Glutamatergic neuron (in vitro differentiated cells): Measurements from ENCODE around the gene RNASEH2B. TPM values are rescaled to one million over a fixed set of nuclear protein-coding genes. Genes with fewer than 3 reads are reported as not detected.

Source experiments
- DNase-seq: peaks from one replicate; pipeline ENCODE4 v3.0.0; 2022
- H3K27ac Mint-ChIP-seq: one replicate; pipeline ENCODE4 v1.8.0; 2020; ENCODE audit warnings: mild to moderate bottlenecking, mixed read lengths, inconsistent platforms; ENCODE audit not compliant: unreplicated experiment
- H3K27me3 Mint-ChIP-seq: one replicate; pipeline ENCODE4 v1.8.0; 2020; ENCODE audit warnings: mild to moderate bottlenecking, moderate library complexity, mixed read lengths, inconsistent platforms; ENCODE audit not compliant: unreplicated experiment
- H3K36me3 Mint-ChIP-seq: one replicate; pipeline ENCODE4 v1.8.0; 2020; ENCODE audit warnings: mild to moderate bottlenecking, mixed read lengths, inconsistent platforms; ENCODE audit not compliant: unreplicated experiment
- H3K4me1 Mint-ChIP-seq: one replicate; pipeline ENCODE4 v1.8.0; 2020; ENCODE audit warnings: mild to moderate bottlenecking, low read depth, mixed read lengths, inconsistent platforms; ENCODE audit not compliant: unreplicated experiment
- H3K4me3 Mint-ChIP-seq: one replicate; pipeline ENCODE4 v1.8.0; 2020; ENCODE audit warnings: mild to moderate bottlenecking, mixed read lengths, inconsistent platforms; ENCODE audit not compliant: unreplicated experiment
- H3K9me3 Mint-ChIP-seq: one replicate; pipeline ENCODE4 v1.8.0; 2020; ENCODE audit warnings: mild to moderate bottlenecking, moderate library complexity, mixed read lengths, inconsistent platforms; ENCODE audit not compliant: unreplicated experiment
- total RNA-seq: library from RNA; stranded (reverse); fragmentation: NEBNext Ultra II Directional; extraction: Animal tissue kit (Norgen Biotek cat#: 25700); gene quantifications from one replicate; pipeline ENCODE4 v1.2.1, GENCODE V29; 2021; ENCODE audit not compliant: unreplicated experiment
- TF ChIP-seq, protein P1 (sequence below): fragments of 200-600 bp; sonication (generic); IDR thresholded peaks from one replicate; pipeline ENCODE4 v1.5.0; 2021; ENCODE audit not compliant: partially characterized antibody, unreplicated experiment

RNASEH2B gene
- total RNA-seq, 1 donor from 2014 or later: 10.4 TPM

- TF ChIP-seq, protein P1, sequence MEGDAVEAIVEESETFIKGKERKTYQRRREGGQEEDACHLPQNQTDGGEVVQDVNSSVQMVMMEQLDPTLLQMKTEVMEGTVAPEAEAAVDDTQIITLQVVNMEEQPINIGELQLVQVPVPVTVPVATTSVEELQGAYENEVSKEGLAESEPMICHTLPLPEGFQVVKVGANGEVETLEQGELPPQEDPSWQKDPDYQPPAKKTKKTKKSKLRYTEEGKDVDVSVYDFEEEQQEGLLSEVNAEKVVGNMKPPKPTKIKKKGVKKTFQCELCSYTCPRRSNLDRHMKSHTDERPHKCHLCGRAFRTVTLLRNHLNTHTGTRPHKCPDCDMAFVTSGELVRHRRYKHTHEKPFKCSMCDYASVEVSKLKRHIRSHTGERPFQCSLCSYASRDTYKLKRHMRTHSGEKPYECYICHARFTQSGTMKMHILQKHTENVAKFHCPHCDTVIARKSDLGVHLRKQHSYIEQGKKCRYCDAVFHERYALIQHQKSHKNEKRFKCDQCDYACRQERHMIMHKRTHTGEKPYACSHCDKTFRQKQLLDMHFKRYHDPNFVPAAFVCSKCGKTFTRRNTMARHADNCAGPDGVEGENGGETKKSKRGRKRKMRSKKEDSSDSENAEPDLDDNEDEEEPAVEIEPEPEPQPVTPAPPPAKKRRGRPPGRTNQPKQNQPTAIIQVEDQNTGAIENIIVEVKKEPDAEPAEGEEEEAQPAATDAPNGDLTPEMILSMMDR: no peak
- H3K27ac Mint-ChIP-seq: no peak overlapping the region
- H3K4me3 Mint-ChIP-seq: no peak overlapping the region
- no peaks in the 10 kb centered on the region for H3K27me3 Mint-ChIP-seq
- no peaks in the 10 kb centered on the region for H3K4me1 Mint-ChIP-seq
- peaks cover 22% of the 10 kb centered on the region for H3K36me3 Mint-ChIP-seq
- DNase-seq: no peak
- H3K9me3 Mint-ChIP-seq: no peaks in the 10 kb centered on the region
Measured at GRCh38 chr13:50919277-50919676, 9.7 kb downstream of the RNASEH2B start.

- DNase-seq: no peak
- Mint-ChIP-seq H3K27ac (no peak overlapping the region), H3K4me1 (no peaks in the 10 kb centered on the region), H3K4me3 (no peak overlapping the region), H3K9me3 (no peaks in the 10 kb centered on the region), H3K27me3 (peaks cover 3% of the 10 kb centered on the region), H3K36me3 (peaks cover 36% of the 10 kb centered on the region)
- TF ChIP-seq, protein P1: no peak
Measured at GRCh38 chr13:50921706-50922105, 12.1 kb downstream of the RNASEH2B start.

DNA sequence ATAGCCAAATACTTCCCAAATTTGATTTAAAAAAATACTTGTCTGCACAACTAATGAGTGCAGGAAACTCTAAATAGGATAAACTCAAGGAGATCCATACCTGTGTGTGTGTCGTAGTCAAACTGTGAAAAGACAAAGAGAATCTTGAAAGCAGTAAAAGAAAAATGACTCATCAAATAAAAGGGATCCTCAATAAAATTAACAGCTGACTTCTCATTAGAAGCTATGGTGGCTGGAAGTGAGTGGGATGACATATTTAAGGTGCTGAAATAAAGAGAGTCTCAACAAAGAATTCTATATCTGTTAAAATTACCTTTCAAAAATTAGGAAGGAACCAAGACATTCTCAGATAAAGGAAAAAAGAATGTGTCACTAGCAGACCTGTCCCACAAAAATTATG lies 13.7 kb downstream of the RNASEH2B start:
- Mint-ChIP-seq H3K9me3 (no peaks in the 10 kb centered on the region), H3K36me3 (peaks cover 36% of the 10 kb centered on the region), H3K4me1 (no peaks in the 10 kb centered on the region), H3K27me3 (peaks cover 3% of the 10 kb centered on the region), H3K4me3 (no peak overlapping the region), H3K27ac (no peak overlapping the region)
- TF ChIP-seq, protein P1: no peak
- no peak for DNase-seq

- no peak for DNase-seq
- Mint-ChIP-seq H3K4me1 (no peaks in the 10 kb centered on the region), H3K27me3 (peaks cover 3% of the 10 kb centered on the region), H3K9me3 (no peaks in the 10 kb centered on the region), H3K36me3 (peaks cover 36% of the 10 kb centered on the region), H3K4me3 (no peak overlapping the region), H3K27ac (no peak overlapping the region)
- TF ChIP-seq, protein P1: no peak
Measured at GRCh38 chr13:50924025-50924424, 14.4 kb downstream of the RNASEH2B start.

- no peak overlapping the region for H3K4me3 Mint-ChIP-seq
- H3K36me3 Mint-ChIP-seq: peaks cover 24% of the 10 kb centered on the region
- H3K27me3 Mint-ChIP-seq: peaks cover 3% of the 10 kb centered on the region
- H3K27ac Mint-ChIP-seq: no peak overlapping the region
- TF ChIP-seq, protein P1: no peak
- peaks cover 1% of the 10 kb centered on the region for H3K9me3 Mint-ChIP-seq
- DNase-seq: no peak
- H3K4me1 Mint-ChIP-seq: peaks cover 6% of the 10 kb centered on the region
Measured at GRCh38 chr13:50927701-50928100, 18.1 kb downstream of the RNASEH2B start.
